ENCODE results near the gene FRMD4A.

Gene FRMD4A

GRCh38 chr10:13969118-13969791 lies 361.5 kb downstream of the FRMD4A start:
- H3K9me3 ChIP-seq (ENCODE audit: control insufficient read depth, insufficient read depth, low read length), result no peaks in the 10 kb centered on the region
- peaks cover 15% of the 10 kb centered on the region for H3K27me3 ChIP-seq (ENCODE audit: control insufficient read depth, low read length)
- no peak overlapping the region for H3K4me2 ChIP-seq (ENCODE audit: low read length)
- H3K9me2 ChIP-seq (replicated peaks; ENCODE audit: control insufficient read depth, low read length), result no peaks in the 10 kb centered on the region
- H3K79me2 ChIP-seq (ENCODE audit: control insufficient read depth, low read length), result no peaks in the 10 kb centered on the region
- no peaks in the 10 kb centered on the region for H3F3A ChIP-seq (ENCODE audit: control insufficient read depth, insufficient read depth)
- no peaks in the 10 kb centered on the region for H3K36me3 ChIP-seq (ENCODE audit: control insufficient read depth, low read length)
- no peak overlapping the region for H3K27ac ChIP-seq (ENCODE audit: low read depth, low read length)
- no peak overlapping the region for H3K4me3 ChIP-seq (ENCODE audit: low read length)
- H4K20me1 ChIP-seq (ENCODE audit: control insufficient read depth, insufficient read depth, low read depth, low read length), result no peaks in the 10 kb centered on the region
- TF ChIP-seq EZH2phosphoT487 (IDR thresholded peaks at IDR 0.05; ENCODE audit: borderline replicate concordance, low read length) (no peak), CTCF (IDR thresholded peaks at IDR 0.05; ENCODE audit: low read depth, low read length, poor library complexity, severe bottlenecking) (no peak)
- no peaks in the 10 kb centered on the region for H3K4me1 ChIP-seq (ENCODE audit: control insufficient read depth, low read length)

- H3K4me1 ChIP-seq (ENCODE audit: control insufficient read depth, low read length), result no peaks in the 10 kb centered on the region
- no peaks in the 10 kb centered on the region for H3K9me3 ChIP-seq (ENCODE audit: control insufficient read depth, insufficient read depth, low read length)
- TF ChIP-seq EZH2phosphoT487 (IDR thresholded peaks at IDR 0.05; ENCODE audit: borderline replicate concordance, low read length) (no peak), CTCF (IDR thresholded peaks at IDR 0.05; ENCODE audit: low read depth, low read length, poor library complexity, severe bottlenecking) (no peak)
- no peaks in the 10 kb centered on the region for H3F3A ChIP-seq (ENCODE audit: control insufficient read depth, insufficient read depth)
- no peaks in the 10 kb centered on the region for H3K79me2 ChIP-seq (ENCODE audit: control insufficient read depth, low read length)
- no peak overlapping the region for H3K4me2 ChIP-seq (ENCODE audit: low read length)
- no peak overlapping the region for H3K27ac ChIP-seq (ENCODE audit: low read depth, low read length)
- no peak overlapping the region for H3K4me3 ChIP-seq (ENCODE audit: low read length)
- H3K9me2 ChIP-seq (replicated peaks; ENCODE audit: control insufficient read depth, low read length), result no peaks in the 10 kb centered on the region
- no peaks in the 10 kb centered on the region for H4K20me1 ChIP-seq (ENCODE audit: control insufficient read depth, insufficient read depth, low read depth, low read length)
- peaks cover 19% of the 10 kb centered on the region for H3K27me3 ChIP-seq (ENCODE audit: control insufficient read depth, low read length)
- no peaks in the 10 kb centered on the region for H3K36me3 ChIP-seq (ENCODE audit: control insufficient read depth, low read length)
Observed at GRCh38 chr10:13961853-13962252, 368.9 kb downstream of the FRMD4A start.

- TF ChIP-seq CTCF (IDR thresholded peaks at IDR 0.05; ENCODE audit: low read depth, low read length, poor library complexity, severe bottlenecking) (no peak), EZH2phosphoT487 (IDR thresholded peaks at IDR 0.05; ENCODE audit: borderline replicate concordance, low read length) (no peak)
- H3K4me2 ChIP-seq (ENCODE audit: low read length), result no peak overlapping the region
- H3K4me3 ChIP-seq (ENCODE audit: low read length), result no peak overlapping the region
Observed at GRCh38 chr10:13961097-13961496, 369.6 kb downstream of the FRMD4A start.

More at GRCh38 chr10:13961097-13961496, 369.6 kb downstream of the FRMD4A start:
- H3F3A ChIP-seq (ENCODE audit: control insufficient read depth, insufficient read depth), result no peaks in the 10 kb centered on the region
- H3K79me2 ChIP-seq (ENCODE audit: control insufficient read depth, low read length), result no peaks in the 10 kb centered on the region
- no peaks in the 10 kb centered on the region for H3K9me2 ChIP-seq (replicated peaks; ENCODE audit: control insufficient read depth, low read length)
- no peaks in the 10 kb centered on the region for H3K9me3 ChIP-seq (ENCODE audit: control insufficient read depth, insufficient read depth, low read length)
- no peaks in the 10 kb centered on the region for H3K4me1 ChIP-seq (ENCODE audit: control insufficient read depth, low read length)
- H3K36me3 ChIP-seq (ENCODE audit: control insufficient read depth, low read length), result no peaks in the 10 kb centered on the region
- no peaks in the 10 kb centered on the region for H4K20me1 ChIP-seq (ENCODE audit: control insufficient read depth, insufficient read depth, low read depth, low read length)
- H3K27ac ChIP-seq (ENCODE audit: low read depth, low read length), result no peak overlapping the region
- peaks cover 22% of the 10 kb centered on the region for H3K27me3 ChIP-seq (ENCODE audit: control insufficient read depth, low read length)
